Fibroblast of gingiva (primary cell): ENCODE results near the gene SH3BP1.
"Not testable (repeated sequence)": the region's sequence is repeated elsewhere in the genome, so short reads cannot be mapped to it uniquely, and the experiment has no call there.

Source experiments
- DNase-seq: peaks from one replicate; pipeline ENCODE4 v3.0.0-alpha.2; 2011; ENCODE audit warnings: low read depth

The SH3BP1 gene

GRCh38 chr22:37679670-37680069 lies 40.2 kb downstream of the SH3BP1 start:
- no peak for DNase-seq

GRCh38 chr22:37680191-37680851 lies 40.9 kb downstream of the SH3BP1 start:
- peak; percentile 19 for DNase-seq

- peak; percentile 40 for DNase-seq
These were observed 41.5 kb downstream of the SH3BP1 start for GRCh38 chr22:37681001-37681424.

GRCh38 chr22:37681556-37682049 lies 42.1 kb downstream of the SH3BP1 start:
- DNase-seq, result peak; percentile 76

- no peak for DNase-seq
These were observed 45.5 kb downstream of the SH3BP1 start for GRCh38 chr22:37684803-37685615.

DNA sequence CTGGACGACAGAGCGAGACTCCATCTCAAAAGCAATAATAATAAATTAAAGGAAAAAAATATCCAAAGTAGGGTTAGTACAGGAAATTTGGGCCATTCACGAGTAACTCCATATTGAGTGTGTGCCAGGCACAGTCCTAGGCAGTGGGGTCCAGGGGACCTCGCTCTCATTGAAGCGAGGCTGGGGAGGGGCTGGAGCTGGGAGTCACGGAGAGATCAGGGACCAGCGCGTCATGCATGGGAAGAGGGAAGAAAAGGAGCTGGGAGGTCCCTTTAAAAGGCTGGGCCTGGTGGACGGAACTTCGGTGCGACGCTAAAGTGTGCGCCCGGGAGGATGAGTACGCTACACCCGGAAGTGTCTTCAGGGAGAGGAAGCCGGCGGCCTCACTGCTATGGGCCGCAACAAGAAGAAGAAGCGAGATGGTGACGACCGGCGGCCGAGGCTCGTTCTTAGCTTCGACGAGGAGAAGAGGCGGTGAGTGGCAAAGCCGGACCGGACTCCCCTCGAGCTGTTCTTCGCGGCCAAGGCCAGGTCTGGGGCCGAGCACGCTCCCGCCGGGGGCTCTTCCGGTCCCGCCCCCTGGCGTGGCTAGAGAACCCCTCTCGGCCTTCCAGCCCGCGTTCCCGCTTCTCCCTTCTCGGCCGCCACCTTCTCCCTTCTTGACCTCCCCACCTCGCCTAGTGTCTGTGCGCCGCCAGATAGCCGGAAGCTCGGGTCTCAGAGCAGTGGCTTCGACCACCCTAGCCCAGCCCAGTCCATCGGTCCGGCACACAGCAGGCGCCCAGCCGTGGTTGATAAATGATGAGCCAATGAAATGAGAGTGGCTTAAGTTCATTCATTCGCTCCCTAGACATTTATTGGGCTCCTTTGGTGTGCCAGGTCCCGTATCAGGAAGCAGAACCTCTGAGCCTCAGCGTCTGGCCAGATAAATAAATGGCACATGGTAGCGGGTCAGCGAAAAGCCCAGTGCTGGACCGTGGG lies 46.8 kb downstream of the SH3BP1 start, which contains the start of gene NOL12:
Gene NOL12 (plus strand): TSS at position 342 of the 981 bp plus-strand sequence. CDS start 50 bp downstream, at position 392.
- DNase-seq, result peak; percentile 86

DNA sequence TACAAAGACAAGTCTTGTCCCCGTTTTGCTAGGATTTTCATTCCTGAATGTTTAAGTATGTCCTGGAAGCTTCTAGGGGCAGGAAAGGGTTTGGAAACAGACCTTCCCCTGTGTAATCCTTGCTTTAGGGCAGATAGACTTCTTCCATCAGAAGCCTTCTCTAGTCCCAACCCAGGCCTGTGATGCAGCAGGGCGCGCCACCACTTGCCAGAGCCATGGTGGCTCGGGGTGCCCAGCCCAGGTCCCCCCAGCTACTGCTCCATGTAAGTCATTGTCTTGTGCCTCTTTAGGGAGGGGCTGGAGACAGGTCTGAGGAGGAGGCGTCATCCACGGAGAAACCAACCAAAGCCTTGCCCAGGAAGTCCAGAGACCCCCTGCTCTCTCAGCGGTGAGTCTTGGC lies 50.9 kb downstream of the SH3BP1 start:
- no peak for DNase-seq

- no peak for DNase-seq
These were observed 51.5 kb downstream of the SH3BP1 start for GRCh38 chr22:37690901-37691504.

- DNase-seq, result no peak
These were observed 53.3 kb downstream of the SH3BP1 start for GRCh38 chr22:37692627-37693285.

- peak; percentile 42 for DNase-seq
These were observed 54.7 kb downstream of the SH3BP1 start for GRCh38 chr22:37694131-37694530.

GRCh38 chr22:37696260-37696656 lies 56.8 kb downstream of the SH3BP1 start:
- not testable (repeated sequence) for DNase-seq

GRCh38 chr22:37696657-37697537 lies 57.4 kb downstream of the SH3BP1 start, which contains the start of gene TRIOBP:
Gene TRIOBP, plus strand, starts transcription at chr22:37697048. Its CDS starts 4,318 bp downstream, at chr22:37701366.
- peak; percentile 91 for DNase-seq

DNA sequence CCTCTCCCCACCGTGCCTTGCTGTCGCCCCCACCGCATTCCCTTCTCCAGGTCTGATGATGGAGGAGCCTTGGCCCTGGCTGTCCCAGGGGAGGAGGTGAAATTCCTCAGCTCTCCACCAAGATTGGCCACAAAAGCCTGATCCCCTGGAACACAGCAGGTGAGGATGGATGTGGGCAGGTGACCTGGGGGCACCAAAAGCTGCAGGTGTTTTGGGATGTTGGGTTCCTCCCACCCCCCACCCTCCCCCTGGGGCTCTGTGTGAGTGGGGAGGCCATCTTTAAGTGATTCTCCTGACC lies 58.0 kb downstream of the SH3BP1 start:
- DNase-seq, result no peak

DNA sequence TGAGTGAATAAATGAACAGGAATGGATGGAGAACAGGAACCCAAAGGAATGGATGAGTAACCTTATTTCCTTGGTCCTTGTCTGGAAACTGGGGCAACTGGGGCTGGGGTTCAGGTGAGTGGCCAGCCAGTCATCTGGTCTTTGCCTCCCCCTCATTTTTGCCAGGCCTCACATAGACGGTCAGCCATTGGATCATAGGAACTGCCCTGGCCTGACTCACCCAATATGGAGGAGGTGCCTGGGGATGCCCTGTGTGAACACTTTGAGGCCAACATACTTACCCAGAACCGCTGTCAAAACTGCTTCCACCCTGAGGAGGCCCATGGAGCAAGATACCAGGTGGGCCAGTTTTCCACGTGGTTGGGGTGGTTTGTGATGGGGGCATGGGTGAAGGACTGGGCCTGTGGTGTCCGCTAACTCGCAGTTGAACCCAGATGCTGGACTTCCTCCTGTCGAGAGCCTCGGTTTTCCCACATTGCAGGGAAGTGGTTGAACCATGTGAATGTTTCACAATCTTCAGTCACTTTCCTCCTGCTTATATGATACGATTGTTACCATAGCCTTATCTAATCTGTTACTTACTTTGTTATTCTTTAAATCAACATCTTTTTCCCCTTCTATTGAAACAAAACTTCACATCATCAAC lies 61.8 kb downstream of the SH3BP1 start:
- DNase-seq, result no peak

DNA sequence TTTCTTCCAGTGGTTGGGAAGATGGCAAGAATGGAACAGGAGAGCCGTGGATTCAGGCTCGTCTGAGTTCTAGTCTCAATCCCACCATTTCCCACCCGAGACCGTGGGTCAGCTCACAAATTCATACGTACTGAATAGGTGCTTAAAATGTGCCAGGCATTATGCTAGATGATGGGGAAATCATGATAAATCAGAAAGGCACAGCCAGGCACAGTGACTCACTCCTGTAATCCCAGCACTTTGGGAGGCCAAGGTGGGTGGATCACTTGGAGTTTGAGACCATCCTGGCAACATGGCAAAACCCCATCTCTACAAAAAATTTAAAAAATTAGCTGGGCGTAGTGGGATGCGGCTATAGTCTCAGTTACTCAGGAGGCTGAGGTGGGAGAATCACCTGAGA lies 64.4 kb downstream of the SH3BP1 start:
- no peak for DNase-seq

DNA sequence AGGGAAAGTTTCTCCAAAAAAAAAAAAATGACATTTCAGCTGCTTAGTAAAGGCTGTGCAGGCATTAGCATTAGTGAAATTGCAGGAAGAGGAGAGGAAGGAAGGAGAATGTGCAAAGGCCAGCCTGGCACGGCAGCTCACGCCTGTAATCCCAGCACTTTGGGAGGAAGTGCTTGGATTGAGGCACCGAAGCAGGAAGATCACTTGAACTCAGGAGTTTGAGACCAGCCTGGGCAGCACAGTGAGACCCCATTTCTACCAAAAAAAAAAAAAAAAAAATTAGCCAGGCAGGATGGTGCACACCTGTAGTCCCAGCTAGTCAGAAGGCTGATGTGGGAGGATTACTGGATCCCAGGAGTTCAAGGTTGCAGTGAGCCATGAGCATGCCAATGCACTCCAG lies 65.2 kb downstream of the SH3BP1 start:
- no peak for DNase-seq

GRCh38 chr22:37705205-37705604 lies 65.7 kb downstream of the SH3BP1 start:
- no peak for DNase-seq
